Thyroid gland (tissue), 4 donors: ENCODE results near the gene ANKRD2.
"Not testable (repeated sequence)": the region's sequence is repeated elsewhere in the genome, so short reads cannot be mapped to it uniquely, and the experiment has no call there.

ENCODE experiments used
- CTCF ChIP-seq, 6 experiments: fragments of 200-600 bp in 3 of 6; fragments of 450-650 bp in 3 of 6; sonication (generic) in 3 of 6; IDR thresholded peaks; one replicate each; pipeline ENCODE4 v1.5.1; 2016 to 2019; ENCODE audit warnings: antibody characterized with exemption in 6 of 6, mild to moderate bottlenecking in 2 of 6, inconsistent platforms in 1 of 6, moderate library complexity in 1 of 6
- POLR2A ChIP-seq, 2 donors: fragments of 450-650 bp; IDR thresholded peaks; one replicate each; pipeline ENCODE4 v1.6.1; 2017; ENCODE audit warnings: antibody characterized with exemption in 2 of 2, mild to moderate bottlenecking in 2 of 2, moderate library complexity in 1 of 2

DNA sequence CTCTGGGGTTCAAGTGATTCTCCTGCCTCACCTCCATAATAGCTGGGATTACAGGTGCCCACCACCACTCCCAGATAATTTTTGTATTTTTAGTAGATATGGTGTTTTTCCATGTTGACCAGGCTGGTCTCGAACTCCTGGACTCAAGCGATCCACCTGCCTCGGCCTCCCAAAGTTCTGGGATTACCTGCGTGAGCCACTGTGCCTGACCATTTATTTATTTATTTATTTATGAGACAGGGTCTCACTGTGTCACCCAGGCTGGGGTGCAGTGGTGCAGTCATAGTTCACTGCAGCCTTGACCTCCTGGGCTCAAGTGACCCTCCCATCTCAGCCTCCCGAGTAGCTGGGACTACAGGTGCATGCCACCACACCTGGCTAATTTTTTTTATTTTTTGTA is 18.2 kb upstream of the ANKRD2 start:
- TF ChIP-seq CTCF, POLR2A (IDR thresholded peaks at IDR 0.05): not testable (repeated sequence)
